Keratinocyte (primary cell): ENCODE measurements around the gene SEC14L1.

Experiments
- CTCF ChIP-seq, 3 experiments: IDR thresholded peaks in 1 of 3; conservative IDR thresholded peaks in 1 of 3; optimal IDR thresholded peaks in 1 of 3; 2 replicates in 2 of 3; 3 replicates in 1 of 3; pipeline versions ENCODE3 to v1.5.1; 2011; ENCODE audit warnings: low read length in 3 of 3, mild to moderate bottlenecking in 3 of 3, moderate library complexity in 2 of 3, control low read depth in 1 of 3, inconsistent platforms in 1 of 3; ENCODE audit not compliant: insufficient read depth in 2 of 3; ENCODE audit errors: extremely low read depth in 1 of 3
- EZH2 ChIP-seq: IDR thresholded peaks from one replicate; pipeline ENCODE4 v1.6.1; 2012; ENCODE audit warnings: inconsistent platforms, mild to moderate bottlenecking, low read length, moderate library complexity

GRCh38 chr17:77240976-77241375, 100.2 kb downstream of the SEC14L1 start:
- TF ChIP-seq CTCF (optimal IDR thresholded peaks at IDR 0.05 in 1 of 3, IDR thresholded peaks at IDR 0.05 in 1 of 3, conservative IDR thresholded peaks at IDR 0.05 in 1 of 3; ENCODE audit: extremely low read depth in 1 of 3, insufficient read depth in 2 of 3, low read length in 3 of 3) = no peak
- no peak for TF ChIP-seq EZH2
